Breast epithelium (tissue), 3 donors: ENCODE results near the gene MED19.

Experiments used
- POLR2A ChIP-seq: fragments of 450-650 bp; IDR thresholded peaks from one replicate; pipeline ENCODE4 v1.6.1; 2016; ENCODE audit warnings: antibody characterized with exemption, mild to moderate bottlenecking, moderate library complexity
- POLR2AphosphoS5 ChIP-seq, 3 donors: sonication (generic); formaldehyde crosslinking; IDR thresholded peaks; one replicate each; pipeline ENCODE4 v1.6.1; 2017; ENCODE audit warnings: antibody characterized with exemption in 3 of 3
- TF ChIP-seq, protein P1 (sequence below), 3 donors: fragments of 450-650 bp; IDR thresholded peaks; one replicate each; pipeline ENCODE4 v1.5.1; 2016 to 2017; ENCODE audit warnings: antibody characterized with exemption in 3 of 3, mild to moderate bottlenecking in 3 of 3, moderate library complexity in 3 of 3

DNA sequence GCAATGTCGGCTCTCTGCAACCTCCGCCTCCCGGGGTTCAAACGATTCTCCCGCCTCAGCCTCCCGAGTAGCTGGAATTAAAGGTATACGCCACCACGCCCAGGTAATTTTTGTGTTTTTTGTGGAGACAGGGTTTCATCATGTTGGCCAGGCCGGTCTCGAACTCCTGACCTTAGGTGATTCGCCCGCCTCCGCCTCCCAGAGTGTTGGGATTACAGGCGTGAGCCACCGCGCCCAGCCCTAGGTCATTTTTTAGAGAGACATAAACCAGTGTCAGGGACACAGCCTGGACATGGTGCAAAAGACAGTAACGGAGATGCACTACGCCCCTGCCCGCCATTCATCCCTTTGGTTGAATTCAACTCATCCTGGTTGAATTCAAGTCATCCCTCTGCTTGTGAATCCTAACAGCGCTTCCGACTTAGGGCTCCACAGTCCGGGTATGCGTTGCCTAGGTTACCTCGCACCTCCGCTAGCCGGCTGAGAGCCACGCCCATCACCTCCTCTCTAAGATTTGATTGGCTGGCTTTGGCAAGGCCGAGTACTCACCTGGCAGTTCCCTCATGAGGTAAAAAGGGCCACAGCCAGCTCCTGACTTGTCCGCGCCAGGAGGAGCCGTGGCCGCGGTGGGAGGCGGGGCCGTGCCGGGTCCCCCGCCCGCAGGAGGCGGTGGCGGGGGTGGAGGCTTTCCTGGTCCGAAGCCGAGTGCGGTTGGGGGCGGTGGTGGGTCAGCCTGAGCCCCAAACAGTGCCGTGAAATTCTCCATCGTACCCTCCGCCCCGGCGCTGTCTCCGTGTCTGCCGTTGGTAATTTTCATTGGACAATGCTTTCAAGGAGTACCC lies at the start of gene MED19:
- TF ChIP-seq, protein P1, sequence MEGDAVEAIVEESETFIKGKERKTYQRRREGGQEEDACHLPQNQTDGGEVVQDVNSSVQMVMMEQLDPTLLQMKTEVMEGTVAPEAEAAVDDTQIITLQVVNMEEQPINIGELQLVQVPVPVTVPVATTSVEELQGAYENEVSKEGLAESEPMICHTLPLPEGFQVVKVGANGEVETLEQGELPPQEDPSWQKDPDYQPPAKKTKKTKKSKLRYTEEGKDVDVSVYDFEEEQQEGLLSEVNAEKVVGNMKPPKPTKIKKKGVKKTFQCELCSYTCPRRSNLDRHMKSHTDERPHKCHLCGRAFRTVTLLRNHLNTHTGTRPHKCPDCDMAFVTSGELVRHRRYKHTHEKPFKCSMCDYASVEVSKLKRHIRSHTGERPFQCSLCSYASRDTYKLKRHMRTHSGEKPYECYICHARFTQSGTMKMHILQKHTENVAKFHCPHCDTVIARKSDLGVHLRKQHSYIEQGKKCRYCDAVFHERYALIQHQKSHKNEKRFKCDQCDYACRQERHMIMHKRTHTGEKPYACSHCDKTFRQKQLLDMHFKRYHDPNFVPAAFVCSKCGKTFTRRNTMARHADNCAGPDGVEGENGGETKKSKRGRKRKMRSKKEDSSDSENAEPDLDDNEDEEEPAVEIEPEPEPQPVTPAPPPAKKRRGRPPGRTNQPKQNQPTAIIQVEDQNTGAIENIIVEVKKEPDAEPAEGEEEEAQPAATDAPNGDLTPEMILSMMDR (IDR thresholded peaks at IDR 0.05): no peak
- TF ChIP-seq POLR2A (no peak), POLR2AphosphoS5 (IDR thresholded peaks at IDR 0.05) (peak; percentile 54 to 72 (median 63))
